SK-N-SH (cell line): Measurements from ENCODE around the gene PTPN12. TPM values are rescaled to one million over a fixed set of nuclear protein-coding genes. Genes with fewer than 3 reads are reported as not detected.
A peak's percentile ranks its signal among the peaks of the same experiment; 100 is the strongest.

Experiments
- CTCF ChIA-PET: fragments of 300-600, 350-600 bp; formaldehyde crosslinking; extraction: SDS; loops from one replicate; lab custom pipeline; 2021; lab: Yijun Ruan, JAX
- POLR2A ChIA-PET: fragments of 350-600 bp; sonication (Branson Sonifier 250); formaldehyde crosslinking; extraction: SDS; loops from one replicate; lab custom pipeline; 2020; ENCODE audit warnings: antibody characterized with exemption, inconsistent platforms; lab: Yijun Ruan, JAX
- DNase-seq: peaks from one replicate; pipeline ENCODE4 v3.0.0; 2012
- H2AFZ ChIP-seq: fragments of 200-600 bp; sonication (generic); 2 replicates; pipeline ENCODE4 v1.8.1; 2016; ENCODE audit warnings: antibody characterized with exemption, mild to moderate bottlenecking, low read depth
- H3F3A ChIP-seq: fragments of 200-600 bp; sonication (generic); replicated peaks from 2 replicates; pipeline ENCODE3; 2016; ENCODE audit warnings: antibody characterized with exemption, mild to moderate bottlenecking; ENCODE audit not compliant: insufficient read depth
- H3K27ac ChIP-seq, 2 experiments: fragments of 200-500 bp in 1 of 2; fragments of 200-600 bp in 1 of 2; sonication (Bioruptor generic) in 1 of 2; sonication (generic), shearing (Covaris generic) in 1 of 2; 2 replicates each; pipeline versions ENCODE4 v1.5.1 to v1.6.1; 2014 to 2016; ENCODE audit warnings: low read depth in 2 of 2, inconsistent platforms in 1 of 2, low read length in 1 of 2, mild to moderate bottlenecking in 1 of 2, mixed read lengths in 1 of 2
- H3K27me3 ChIP-seq: fragments of 200-600 bp; sonication (generic), shearing (Covaris generic); 2 replicates; pipeline ENCODE4 v1.6.1; 2016; ENCODE audit warnings: mixed run types; ENCODE audit not compliant: insufficient read depth
- H3K36me3 ChIP-seq, 2 experiments: fragments of 200-500 bp in 1 of 2; fragments of 200-600 bp in 1 of 2; sonication (Bioruptor generic) in 1 of 2; sonication (generic) in 1 of 2; replicated peaks in 1 of 2; 2 replicates each; pipeline versions ENCODE3 to v1.5.1; 2014 to 2016; ENCODE audit warnings: low read length in 1 of 2, mild to moderate bottlenecking in 1 of 2; ENCODE audit not compliant: insufficient read depth in 2 of 2, control insufficient read depth in 1 of 2
- H3K4me1 ChIP-seq, 2 experiments: fragments of 200-500 bp in 1 of 2; fragments of 200-600 bp in 1 of 2; sonication (Bioruptor generic) in 1 of 2; sonication (generic), shearing (Covaris generic) in 1 of 2; 2 replicates each; pipeline versions ENCODE4 v1.5.1 to v1.6.1; 2014 to 2016; ENCODE audit warnings: low read depth in 1 of 2, low read length in 1 of 2, mixed run types in 1 of 2; ENCODE audit not compliant: insufficient read depth in 2 of 2, control insufficient read depth in 1 of 2
- H3K4me2 ChIP-seq: fragments of 200-600 bp; sonication (generic), shearing (Covaris generic); 2 replicates; pipeline ENCODE4 v1.6.1; 2017; ENCODE audit warnings: mixed run types
- H3K4me3 ChIP-seq, 2 experiments: fragments of 200-500 bp in 1 of 2; fragments of 200-600 bp in 1 of 2; sonication (Bioruptor generic) in 1 of 2; sonication (generic), shearing (Covaris generic) in 1 of 2; 2 replicates each; pipeline versions ENCODE4 v1.5.1 to v1.8.1; 2014 to 2016; ENCODE audit warnings: low read depth in 2 of 2, inconsistent platforms in 1 of 2, low read length in 1 of 2, mild to moderate bottlenecking in 1 of 2, mixed read lengths in 1 of 2, moderate library complexity in 1 of 2
- H3K79me2 ChIP-seq: fragments of 200-600 bp; sonication (generic); 2 replicates; pipeline ENCODE4 v1.8.1; 2017; ENCODE audit warnings: mild to moderate bottlenecking; ENCODE audit not compliant: insufficient read depth
- H3K9ac ChIP-seq: fragments of 200-600 bp; sonication (generic); 2 replicates; pipeline ENCODE4 v1.6.1; 2017; ENCODE audit warnings: mixed run types
- H3K9me2 ChIP-seq: fragments of 200-600 bp; sonication (generic); 2 replicates; pipeline ENCODE4 v1.6.1; 2017; ENCODE audit warnings: mixed run types
- H3K9me3 ChIP-seq: fragments of 200-600 bp; sonication (generic); 2 replicates; pipeline ENCODE4 v1.6.1; 2017; ENCODE audit warnings: mixed run types, mild to moderate bottlenecking, moderate library complexity
- H4K20me1 ChIP-seq: fragments of 200-600 bp; sonication (generic); 2 replicates; pipeline ENCODE4 v1.6.1; 2017; ENCODE audit warnings: mild to moderate bottlenecking, mixed run types; ENCODE audit not compliant: insufficient read depth
- CHD2 ChIP-seq: fragments of 150-350 bp; IDR thresholded peaks from 2 replicates; pipeline ENCODE4 v1.6.1; 2018; ENCODE audit warnings: low read length; ENCODE audit not compliant: partially characterized antibody
- CTCF ChIP-seq: fragments of 200-600 bp; sonication (generic); IDR thresholded peaks from 2 replicates; pipeline ENCODE4 v1.6.1; 2017; ENCODE audit warnings: antibody characterized with exemption, mild to moderate bottlenecking, moderate library complexity
- EP300 ChIP-seq, 2 experiments: IDR thresholded peaks; 2 replicates each; pipeline versions ENCODE4 v1.4.0 to v1.6.1; 2012; ENCODE audit warnings: borderline replicate concordance in 1 of 2, low read depth in 1 of 2, low read length in 1 of 2
- EZH2phosphoT487 ChIP-seq: fragments of 200-600 bp; sonication (generic); IDR thresholded peaks from 2 replicates; pipeline ENCODE4 v1.6.1; 2017; ENCODE audit warnings: low read depth, mixed run types, mild to moderate bottlenecking, antibody characterized with exemption, moderate library complexity, borderline replicate concordance
- FOSL2 ChIP-seq: IDR thresholded peaks from 2 replicates; pipeline ENCODE4 v1.4.0; 2012; ENCODE audit warnings: low read depth, mild to moderate bottlenecking, moderate library complexity, borderline replicate concordance
- NRF1 ChIP-seq: IDR thresholded peaks from 2 replicates; pipeline ENCODE4 v1.6.1; 2012; ENCODE audit warnings: low read depth, mild to moderate bottlenecking, low read length
- POLR2AphosphoS5 ChIP-seq: IDR thresholded peaks from 2 replicates; pipeline ENCODE4 v1.6.1; 2012; ENCODE audit warnings: low read depth, low read length
- RCOR1 ChIP-seq: fragments of 150-350 bp; IDR thresholded peaks from 2 replicates; pipeline ENCODE4 v1.6.1; 2017; ENCODE audit warnings: antibody characterized with exemption, low read length
- TAF1 ChIP-seq: IDR thresholded peaks from 2 replicates; pipeline ENCODE4 v1.6.1; 2012; ENCODE audit warnings: low read depth, mild to moderate bottlenecking, low read length, moderate library complexity, borderline replicate concordance
- TEAD4 ChIP-seq: IDR thresholded peaks from 2 replicates; pipeline ENCODE4 v1.4.0; 2012; ENCODE audit warnings: mild to moderate bottlenecking, borderline replicate concordance; ENCODE audit not compliant: insufficient read depth
- USF1 ChIP-seq: IDR thresholded peaks from 2 replicates; pipeline ENCODE4 v1.4.0; 2012; ENCODE audit warnings: low read depth, borderline replicate concordance
- USF2 ChIP-seq: fragments of 150-350 bp; IDR thresholded peaks from 2 replicates; pipeline ENCODE4 v1.6.1; 2017; ENCODE audit warnings: antibody characterized with exemption, low read length, low read depth, borderline replicate concordance
- YY1 ChIP-seq: IDR thresholded peaks from 2 replicates; pipeline ENCODE4 v1.4.0; 2012; ENCODE audit warnings: low read depth, mild to moderate bottlenecking
- ZBTB33 ChIP-seq: IDR thresholded peaks from 2 replicates; pipeline ENCODE4 v1.4.0; 2012; ENCODE audit warnings: low read depth, borderline replicate concordance
- WGBS: methylation state at CpG from one replicate; pipeline ENCODE4 v1.1.6; 2017; ENCODE audit warnings: low lambda C conversion rate; 5-methylcytosine and 5-hydroxymethylcytosine counted together
- polyA plus RNA-seq, 3 experiments: library from polyadenylated mRNA; depleted of rRNA; stranded (reverse); fragments of >200 nt; gene quantifications; 2 replicates each; pipeline ENCODE4 v1.2.3, GENCODE V29; 2012
- TF ChIP-seq, protein P1 (sequence below): IDR thresholded peaks from 2 replicates; pipeline ENCODE4; 2012

Gene PTPN12
- polyA plus RNA-seq (2012; rRNA removed) = 23.3 and 28.0 TPM in 2 replicates
- polyA plus RNA-seq (2012; cell fraction: cytosol; rRNA removed) = 35.0 and 38.0 TPM in 2 replicates
- polyA plus RNA-seq (2012; cell fraction: nucleus; rRNA removed) = 18.9 and 52.4 TPM in 2 replicates

DNA sequence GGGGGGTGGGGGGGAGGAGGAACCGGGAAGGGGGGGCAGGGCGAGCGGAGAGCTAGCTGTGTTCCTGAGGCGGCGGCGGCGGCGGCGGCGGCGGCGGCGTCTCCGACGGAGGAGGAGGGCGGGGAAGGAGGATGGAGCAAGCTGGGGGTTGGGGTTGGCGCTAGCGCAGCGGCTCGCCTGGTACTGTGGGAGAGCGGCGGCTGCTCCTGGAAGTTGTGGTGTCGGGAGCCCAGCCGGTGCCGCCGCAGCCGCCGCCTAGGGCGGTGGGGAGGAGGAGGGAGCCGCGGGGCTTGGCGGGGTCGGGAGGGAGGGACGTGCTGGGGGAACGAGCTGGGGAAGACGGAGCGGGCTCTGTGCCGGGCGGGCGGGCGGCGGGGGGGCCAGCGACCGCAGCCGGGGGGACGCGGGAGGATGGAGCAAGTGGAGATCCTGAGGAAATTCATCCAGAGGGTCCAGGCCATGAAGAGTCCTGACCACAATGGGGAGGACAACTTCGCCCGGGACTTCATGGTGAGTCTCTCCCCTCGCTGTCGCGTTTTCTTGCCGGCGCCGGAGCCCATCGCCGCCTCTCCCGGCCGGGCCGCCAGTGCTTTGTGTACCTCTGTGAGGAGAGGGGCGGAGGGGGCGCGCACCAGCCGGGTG is at the start of gene PTPN12:
PTPN12 (plus strand) TSS at position 160 of the 642 bp plus-strand sequence; CDS start at position 412, 252 bp downstream.
- Histone ChIP-seq H3K27me3 (no peaks in the 10 kb centered on the region), H2AFZ (peak within 1 kb of the TSS; percentile 93), H3K9ac (peak within 1 kb of the TSS; percentile 99), H3K4me3 (peak within 1 kb of the TSS; percentile 94 to 100), H3K9me2 (no peaks in the 10 kb centered on the region), H3K4me2 (peak within 1 kb of the TSS; percentile 93), H3F3A (peaks cover 35% of the 10 kb centered on the region), H3K79me2 (peaks cover 54% of the 10 kb centered on the region), H3K4me1 (peaks cover 19 to 22% of the 10 kb centered on the region in 2 experiments; a peak in 3 of 4 replicates), H3K27ac (peak within 1 kb of the TSS; percentile 95), H4K20me1 (peaks cover 30% of the 10 kb centered on the region), H3K36me3 (peaks cover 0 to 10% of the 10 kb centered on the region in 2 experiments), H3K9me3 (no peaks in the 10 kb centered on the region)
- no peak for DNase-seq
- under 1% methylated on average over 28 of the region's 64 CpGs for WGBS
- POLR2A ChIA-PET = interaction anchor here (1.0 to 1.4 kb wide), 3 partner anchors 35 to 415 kb away, joined by 3 to 7 read pairs (median 3); no protein-coding TSS in a partner anchor
- CTCF ChIA-PET = interaction anchor here (1.2 kb wide), 1 partner anchor 206 kb away, joined by 3 read pairs; no protein-coding TSS in a partner anchor
- TF ChIP-seq POLR2AphosphoS5 (peak; percentile 17; the same call in 1 of the 2 replicates), CTCF (no peak), ZBTB33 (0 out of 2 replicates have a peak, but pooled peaks have one; percentile 8), NRF1 (no peak), EP300 (IDR thresholded peaks at IDR 0.05; ENCODE audit: borderline replicate concordance in 1 of 2, low read depth in 1 of 2, low read length in 1 of 2) (peak in 1 of 2 experiments; percentile 46; a peak in 1 of 4 replicates), USF2 (no peak), USF1 (no peak), TAF1 (peak; percentile 29)

GRCh38 chr7:77488986-77489385 is 48.1 kb upstream of the PTPN12 start:
- 93% methylated on average over 1 of the region's 1 CpG for WGBS
- no peak for TF ChIP-seq YY1
- no peak for TF ChIP-seq RCOR1
- TF ChIP-seq, protein P1, sequence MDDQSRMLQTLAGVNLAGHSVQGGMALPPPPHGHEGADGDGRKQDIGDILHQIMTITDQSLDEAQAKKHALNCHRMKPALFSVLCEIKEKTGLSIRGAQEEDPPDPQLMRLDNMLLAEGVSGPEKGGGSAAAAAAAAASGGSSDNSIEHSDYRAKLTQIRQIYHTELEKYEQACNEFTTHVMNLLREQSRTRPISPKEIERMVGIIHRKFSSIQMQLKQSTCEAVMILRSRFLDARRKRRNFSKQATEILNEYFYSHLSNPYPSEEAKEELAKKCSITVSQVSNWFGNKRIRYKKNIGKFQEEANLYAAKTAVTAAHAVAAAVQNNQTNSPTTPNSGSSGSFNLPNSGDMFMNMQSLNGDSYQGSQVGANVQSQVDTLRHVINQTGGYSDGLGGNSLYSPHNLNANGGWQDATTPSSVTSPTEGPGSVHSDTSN = no peak
- TF ChIP-seq USF1 = no peak
- no peak for TF ChIP-seq EZH2phosphoT487
- no peak for TF ChIP-seq CHD2
- no peak for TF ChIP-seq NRF1
- TF ChIP-seq FOSL2 = no peak
- no peak for TF ChIP-seq USF2
- TF ChIP-seq TEAD4 = no peak

More at GRCh38 chr7:77488986-77489385, 48.1 kb upstream of the PTPN12 start:
- Histone ChIP-seq H3K4me3 (no peak overlapping the region), H3K9ac (no peak overlapping the region), H2AFZ (no peak overlapping the region), H3K27me3 (no peaks in the 10 kb centered on the region), H3K4me2 (no peak overlapping the region), H4K20me1 (no peaks in the 10 kb centered on the region), H3K9me3 (no peaks in the 10 kb centered on the region), H3K27ac (no peak overlapping the region), H3K79me2 (no peaks in the 10 kb centered on the region), H3K4me1 (no peaks in the 10 kb centered on the region), H3K36me3 (no peaks in the 10 kb centered on the region), H3F3A (no peaks in the 10 kb centered on the region), H3K9me2 (no peaks in the 10 kb centered on the region)
- POLR2A ChIA-PET = no interaction called here
- DNase-seq = no peak
- CTCF ChIA-PET = interaction anchor here (1.0 to 1.8 kb wide), 3 partner anchors 10 to 15 kb away, joined by 3 to 5 read pairs (median 5); no protein-coding TSS in a partner anchor
